DOHH2 (cell line): Measurements from ENCODE around the gene CDH12.

Source experiments
- EZH2phosphoT487 ChIP-seq: fragments of 200-600 bp; sonication (generic); IDR thresholded peaks from 2 replicates; pipeline ENCODE4 v1.6.1; 2017; ENCODE audit warnings: borderline replicate concordance, mild to moderate bottlenecking, antibody characterized with exemption, low read length, moderate library complexity, mixed read lengths
- TF ChIP-seq, protein P1 (sequence below): fragments of 200-600 bp; sonication (generic); IDR thresholded peaks from one replicate; pipeline ENCODE4 v1.5.1; 2014; ENCODE audit warnings: antibody characterized with exemption, mild to moderate bottlenecking, low read depth, low read length; ENCODE audit not compliant: poor library complexity, severe bottlenecking

DNA sequence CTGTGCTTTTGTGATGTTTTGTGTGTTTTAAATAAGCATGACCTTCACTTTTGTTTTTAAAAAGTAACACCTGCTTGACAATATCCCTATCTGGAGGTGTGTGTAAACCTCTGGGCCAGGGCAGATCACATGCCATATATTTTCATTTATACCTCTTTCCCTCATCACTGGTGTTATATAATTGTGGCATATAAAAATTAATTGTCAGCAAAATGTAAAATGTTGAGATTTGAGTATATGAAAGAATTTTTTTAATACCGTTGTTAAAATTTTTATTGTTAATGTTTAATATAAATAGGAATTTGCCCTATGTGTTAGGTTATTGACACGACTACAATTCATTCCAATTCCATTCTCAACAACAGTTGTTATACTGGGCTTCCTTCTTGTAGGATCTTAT lies 6.5 kb downstream of the CDH12 start:
- TF ChIP-seq, protein P1, sequence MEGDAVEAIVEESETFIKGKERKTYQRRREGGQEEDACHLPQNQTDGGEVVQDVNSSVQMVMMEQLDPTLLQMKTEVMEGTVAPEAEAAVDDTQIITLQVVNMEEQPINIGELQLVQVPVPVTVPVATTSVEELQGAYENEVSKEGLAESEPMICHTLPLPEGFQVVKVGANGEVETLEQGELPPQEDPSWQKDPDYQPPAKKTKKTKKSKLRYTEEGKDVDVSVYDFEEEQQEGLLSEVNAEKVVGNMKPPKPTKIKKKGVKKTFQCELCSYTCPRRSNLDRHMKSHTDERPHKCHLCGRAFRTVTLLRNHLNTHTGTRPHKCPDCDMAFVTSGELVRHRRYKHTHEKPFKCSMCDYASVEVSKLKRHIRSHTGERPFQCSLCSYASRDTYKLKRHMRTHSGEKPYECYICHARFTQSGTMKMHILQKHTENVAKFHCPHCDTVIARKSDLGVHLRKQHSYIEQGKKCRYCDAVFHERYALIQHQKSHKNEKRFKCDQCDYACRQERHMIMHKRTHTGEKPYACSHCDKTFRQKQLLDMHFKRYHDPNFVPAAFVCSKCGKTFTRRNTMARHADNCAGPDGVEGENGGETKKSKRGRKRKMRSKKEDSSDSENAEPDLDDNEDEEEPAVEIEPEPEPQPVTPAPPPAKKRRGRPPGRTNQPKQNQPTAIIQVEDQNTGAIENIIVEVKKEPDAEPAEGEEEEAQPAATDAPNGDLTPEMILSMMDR, result no peak
- no peak for TF ChIP-seq EZH2phosphoT487
